ENCODE data around the gene GPR142. TPM values are rescaled to one million over a fixed set of nuclear protein-coding genes. Genes with fewer than 3 reads are reported as not detected.

Gene GPR142
- total and polyA plus RNA-seq, 10 of the 15 experiments (the other 5 are each of a cell fraction or from before 2014, with no cell fraction given): not detected

DNA sequence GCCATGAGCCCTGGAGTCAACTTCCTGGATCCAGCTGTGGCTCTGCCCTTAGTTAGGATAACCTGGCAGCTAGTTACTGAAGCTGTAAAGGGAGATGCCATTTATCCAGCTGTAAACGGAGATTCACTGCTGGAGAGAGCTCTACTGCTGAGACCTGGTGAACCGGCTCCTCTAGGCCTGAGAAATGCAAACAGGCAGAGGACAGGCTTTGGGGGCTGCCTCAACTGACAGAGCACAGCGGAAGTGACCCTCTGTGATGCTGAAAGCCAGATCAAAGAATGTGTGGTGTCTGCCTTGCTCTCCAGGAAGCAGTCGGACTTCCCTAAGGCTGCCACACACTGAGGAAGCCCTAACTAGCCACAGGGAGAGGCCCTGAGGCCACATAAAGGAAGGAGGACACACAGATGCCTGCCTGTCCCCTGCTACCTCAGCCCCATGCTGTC lies 42.7 kb downstream of the GPR142 start:
- Histone ChIP-seq H3K36me3 (ENCODE audit: control insufficient read depth in 2 of 2, insufficient read depth in 2 of 2, low read length in 1 of 2) (no peaks in the 10 kb centered on the region), H3K9ac (ENCODE audit: control insufficient read depth, insufficient read depth, low read length) (no peak overlapping the region), H3K4me2 (ENCODE audit: control insufficient read depth, insufficient read depth) (no peak overlapping the region), H4K20me1 (ENCODE audit: control insufficient read depth, insufficient read depth) (no peaks in the 10 kb centered on the region), H3K9me3 (replicated peaks; ENCODE audit: control insufficient read depth, insufficient read depth, low read length) (no peaks in the 10 kb centered on the region), H3K79me2 (ENCODE audit: control insufficient read depth, insufficient read depth, low read length) (no peaks in the 10 kb centered on the region), H3K27me3 (replicated peaks in 1 of 2; ENCODE audit: control insufficient read depth in 2 of 2, insufficient read depth in 2 of 2, low read length in 1 of 2) (no peaks in the 10 kb centered on the region), H3K4me1 (ENCODE audit: control insufficient read depth, insufficient read depth, low read length) (no peaks in the 10 kb centered on the region), H3K4me3 (no peak overlapping the region), H2AFZ (ENCODE audit: control insufficient read depth, low read depth, low read length) (peak overlapping the region; percentile 12; the same call in 1 of the 2 replicates), H3K27ac (ENCODE audit: control insufficient read depth, insufficient read depth) (no peak overlapping the region)
- RAD21 ChIA-PET (ENCODE audit: unreplicated experiment): interaction anchor here (0.8 to 1.8 kb wide), 3 partner anchors 21 to 123 kb away, joined by 3 read pairs; no protein-coding TSS in a partner anchor
- FAIRE-seq (no peak), DNase-seq (ENCODE audit: low read depth, low spot score) (no peak), ATAC-seq (no peak)
- BruUV-seq (replicated peaks): no TSS peak
- 21% methylated on average over 4 of the region's 4 CpGs for WGBS (ENCODE audit: insufficient coverage, insufficient replicate concordance, low lambda C conversion rate, missing lambda C conversion rate)
- CTCF ChIA-PET: interaction anchor here (0.7 to 1.8 kb wide), 5 partner anchors 18 to 122 kb away, joined by 3 to 7 read pairs (median 3); no protein-coding TSS in a partner anchor
- intact Hi-C loops (cut with micrococcal nuclease; ENCODE audit: unreplicated experiment) (no loop called here), in situ Hi-C loops (cut with MboI) (no loop called here)
- SMC1A ChIA-PET (ENCODE audit: uncharacterized antibody, unreplicated experiment): interaction anchor here (1.3 to 4.0 kb wide), 4 partner anchors 14 to 47 kb away, joined by 3 to 17 read pairs (median 5); no protein-coding TSS in a partner anchor
- POLR2A ChIA-PET: no interaction called here
- TF ChIP-seq ZNF274 (IDR thresholded peaks at IDR 0.05; ENCODE audit: insufficient read depth, insufficient read length): no peak
- no peak for TF ChIP-seq ESRRA (IDR thresholded peaks at IDR 0.05; ENCODE audit: low read length)
- no peak for TF ChIP-seq MXI1 (IDR thresholded peaks at IDR 0.05; ENCODE audit: low read depth, low read length)
- no peak for TF ChIP-seq RFX5 (IDR thresholded peaks at IDR 0.05; ENCODE audit: low read depth, low read length)
- TF ChIP-seq NFYB (IDR thresholded peaks at IDR 0.05; ENCODE audit: insufficient read depth, low read depth, low read length): no peak
- TF ChIP-seq, protein P1, sequence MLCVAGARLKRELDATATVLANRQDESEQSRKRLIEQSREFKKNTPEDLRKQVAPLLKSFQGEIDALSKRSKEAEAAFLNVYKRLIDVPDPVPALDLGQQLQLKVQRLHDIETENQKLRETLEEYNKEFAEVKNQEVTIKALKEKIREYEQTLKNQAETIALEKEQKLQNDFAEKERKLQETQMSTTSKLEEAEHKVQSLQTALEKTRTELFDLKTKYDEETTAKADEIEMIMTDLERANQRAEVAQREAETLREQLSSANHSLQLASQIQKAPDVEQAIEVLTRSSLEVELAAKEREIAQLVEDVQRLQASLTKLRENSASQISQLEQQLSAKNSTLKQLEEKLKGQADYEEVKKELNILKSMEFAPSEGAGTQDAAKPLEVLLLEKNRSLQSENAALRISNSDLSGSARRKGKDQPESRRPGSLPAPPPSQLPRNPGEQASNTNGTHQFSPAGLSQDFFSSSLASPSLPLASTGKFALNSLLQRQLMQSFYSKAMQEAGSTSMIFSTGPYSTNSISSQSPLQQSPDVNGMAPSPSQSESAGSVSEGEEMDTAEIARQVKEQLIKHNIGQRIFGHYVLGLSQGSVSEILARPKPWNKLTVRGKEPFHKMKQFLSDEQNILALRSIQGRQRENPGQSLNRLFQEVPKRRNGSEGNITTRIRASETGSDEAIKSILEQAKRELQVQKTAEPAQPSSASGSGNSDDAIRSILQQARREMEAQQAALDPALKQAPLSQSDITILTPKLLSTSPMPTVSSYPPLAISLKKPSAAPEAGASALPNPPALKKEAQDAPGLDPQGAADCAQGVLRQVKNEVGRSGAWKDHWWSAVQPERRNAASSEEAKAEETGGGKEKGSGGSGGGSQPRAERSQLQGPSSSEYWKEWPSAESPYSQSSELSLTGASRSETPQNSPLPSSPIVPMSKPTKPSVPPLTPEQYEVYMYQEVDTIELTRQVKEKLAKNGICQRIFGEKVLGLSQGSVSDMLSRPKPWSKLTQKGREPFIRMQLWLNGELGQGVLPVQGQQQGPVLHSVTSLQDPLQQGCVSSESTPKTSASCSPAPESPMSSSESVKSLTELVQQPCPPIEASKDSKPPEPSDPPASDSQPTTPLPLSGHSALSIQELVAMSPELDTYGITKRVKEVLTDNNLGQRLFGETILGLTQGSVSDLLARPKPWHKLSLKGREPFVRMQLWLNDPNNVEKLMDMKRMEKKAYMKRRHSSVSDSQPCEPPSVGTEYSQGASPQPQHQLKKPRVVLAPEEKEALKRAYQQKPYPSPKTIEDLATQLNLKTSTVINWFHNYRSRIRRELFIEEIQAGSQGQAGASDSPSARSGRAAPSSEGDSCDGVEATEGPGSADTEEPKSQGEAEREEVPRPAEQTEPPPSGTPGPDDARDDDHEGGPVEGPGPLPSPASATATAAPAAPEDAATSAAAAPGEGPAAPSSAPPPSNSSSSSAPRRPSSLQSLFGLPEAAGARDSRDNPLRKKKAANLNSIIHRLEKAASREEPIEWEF (IDR thresholded peaks at IDR 0.05; ENCODE audit: insufficient replicate concordance, low read depth, low read length): no peak
- no peak for TF ChIP-seq IRF4 (IDR thresholded peaks at IDR 0.05; ENCODE audit: low read depth, low read length)
- TF ChIP-seq NFYA (IDR thresholded peaks at IDR 0.05; ENCODE audit: borderline replicate concordance, low read depth, low read length): no peak
- TF ChIP-seq, protein P2, sequence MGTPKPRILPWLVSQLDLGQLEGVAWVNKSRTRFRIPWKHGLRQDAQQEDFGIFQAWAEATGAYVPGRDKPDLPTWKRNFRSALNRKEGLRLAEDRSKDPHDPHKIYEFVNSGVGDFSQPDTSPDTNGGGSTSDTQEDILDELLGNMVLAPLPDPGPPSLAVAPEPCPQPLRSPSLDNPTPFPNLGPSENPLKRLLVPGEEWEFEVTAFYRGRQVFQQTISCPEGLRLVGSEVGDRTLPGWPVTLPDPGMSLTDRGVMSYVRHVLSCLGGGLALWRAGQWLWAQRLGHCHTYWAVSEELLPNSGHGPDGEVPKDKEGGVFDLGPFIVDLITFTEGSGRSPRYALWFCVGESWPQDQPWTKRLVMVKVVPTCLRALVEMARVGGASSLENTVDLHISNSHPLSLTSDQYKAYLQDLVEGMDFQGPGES (IDR thresholded peaks at IDR 0.05): no peak
- no peak for TF ChIP-seq MYC (IDR thresholded peaks at IDR 0.05; ENCODE audit: insufficient read depth, insufficient read length, insufficient replicate concordance, low read length, severe bottlenecking)
- TF ChIP-seq ZNF217 (IDR thresholded peaks at IDR 0.05): no peak
- no peak for TF ChIP-seq EZH2 (IDR thresholded peaks at IDR 0.05; ENCODE audit: borderline replicate concordance, control insufficient read depth, low read depth, low read length)
- TF ChIP-seq, protein P3, sequence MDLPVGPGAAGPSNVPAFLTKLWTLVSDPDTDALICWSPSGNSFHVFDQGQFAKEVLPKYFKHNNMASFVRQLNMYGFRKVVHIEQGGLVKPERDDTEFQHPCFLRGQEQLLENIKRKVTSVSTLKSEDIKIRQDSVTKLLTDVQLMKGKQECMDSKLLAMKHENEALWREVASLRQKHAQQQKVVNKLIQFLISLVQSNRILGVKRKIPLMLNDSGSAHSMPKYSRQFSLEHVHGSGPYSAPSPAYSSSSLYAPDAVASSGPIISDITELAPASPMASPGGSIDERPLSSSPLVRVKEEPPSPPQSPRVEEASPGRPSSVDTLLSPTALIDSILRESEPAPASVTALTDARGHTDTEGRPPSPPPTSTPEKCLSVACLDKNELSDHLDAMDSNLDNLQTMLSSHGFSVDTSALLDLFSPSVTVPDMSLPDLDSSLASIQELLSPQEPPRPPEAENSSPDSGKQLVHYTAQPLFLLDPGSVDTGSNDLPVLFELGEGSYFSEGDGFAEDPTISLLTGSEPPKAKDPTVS (IDR thresholded peaks at IDR 0.05; ENCODE audit: low read depth, low read length): no peak
- no peak for TF ChIP-seq SUPT20H (IDR thresholded peaks at IDR 0.05; ENCODE audit: borderline replicate concordance, control insufficient read depth, low read depth, low read length)
- no peak for TF ChIP-seq HCFC1 (IDR thresholded peaks at IDR 0.05; ENCODE audit: low read length)
- no peak for TF ChIP-seq TAF1 (IDR thresholded peaks at IDR 0.05; ENCODE audit: borderline replicate concordance, low read depth, low read length)
- no peak for TF ChIP-seq TCF12 (IDR thresholded peaks at IDR 0.05; ENCODE audit: low read depth, low read length)
- no peak for TF ChIP-seq GABPA (IDR thresholded peaks at IDR 0.05; ENCODE audit: low read depth)

Data from GM12878 (cell line).